ENCODE data around the gene ALDH1A3.

Gene ALDH1A3

DNA sequence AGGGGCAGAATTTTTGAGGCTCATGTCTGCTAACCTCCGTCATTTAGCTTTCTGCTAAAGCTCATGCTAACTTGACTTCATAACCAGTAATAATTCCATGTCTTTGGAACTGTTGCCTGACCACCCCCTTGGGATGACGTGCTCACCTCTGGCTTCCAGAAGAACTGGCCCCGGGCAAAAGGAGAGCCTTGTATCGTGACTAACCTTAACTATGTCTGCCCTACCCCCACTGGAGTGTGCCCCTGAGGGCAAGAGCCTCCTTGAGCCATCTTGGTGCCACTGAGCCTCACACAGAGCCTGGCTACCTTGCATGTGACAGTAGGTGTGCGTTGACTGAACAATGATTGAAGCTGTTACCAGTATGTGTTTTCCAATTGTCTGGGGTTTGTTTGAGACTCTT is 44.3 kb downstream of the ALDH1A3 start (continued):
- TF ChIP-seq CREB5 (CRISPR knock-in tag; IDR thresholded peaks at IDR 0.05; ENCODE audit: low read depth) (no peak), OSR1 (CRISPR knock-in tag; IDR thresholded peaks at IDR 0.05) (no peak), ZNF565 (CRISPR knock-in tag; conservative IDR thresholded peaks at IDR 0.05; ENCODE audit: low read depth) (no peak), ZNF70 (CRISPR knock-in tag; IDR thresholded peaks at IDR 0.05) (no peak), ZFP30 (CRISPR knock-in tag; IDR thresholded peaks at IDR 0.05) (no peak)

DNA sequence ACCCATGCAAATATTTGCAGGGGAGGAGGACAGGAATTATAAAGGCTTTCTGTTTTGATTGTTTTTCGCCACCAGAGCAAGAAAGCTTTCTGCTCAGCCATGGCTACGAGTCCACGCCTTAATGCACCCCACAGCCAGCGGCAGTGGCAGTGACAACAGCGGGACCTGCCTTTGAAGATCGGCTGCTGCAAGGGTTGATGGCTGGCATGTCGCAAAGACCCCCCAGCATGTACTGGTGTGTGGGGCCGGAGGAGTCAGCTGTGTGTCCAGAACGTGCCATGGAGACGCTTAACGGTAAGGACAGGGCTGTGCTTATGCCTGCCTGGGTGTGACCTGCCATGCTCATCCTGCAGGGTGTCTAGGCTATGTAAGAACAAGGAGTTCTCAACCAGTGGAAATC is 44.8 kb downstream of the ALDH1A3 start:
- ATAC-seq = no peak
- TF ChIP-seq SNAI2 (CRISPR knock-in tag; IDR thresholded peaks at IDR 0.05) (no peak), POU6F1 (CRISPR knock-in tag; IDR thresholded peaks at IDR 0.05; ENCODE audit: borderline replicate concordance, low read depth) (no peak), OSR1 (CRISPR knock-in tag; IDR thresholded peaks at IDR 0.05) (no peak), ESRRG (CRISPR knock-in tag; IDR thresholded peaks at IDR 0.05) (no peak), ZFP30 (CRISPR knock-in tag; IDR thresholded peaks at IDR 0.05) (no peak), BACH2 (CRISPR knock-in tag; IDR thresholded peaks at IDR 0.05; ENCODE audit: borderline replicate concordance) (no peak), ZNF565 (CRISPR knock-in tag; conservative IDR thresholded peaks at IDR 0.05; ENCODE audit: low read depth) (no peak), ZNF8 (CRISPR knock-in tag; IDR thresholded peaks at IDR 0.05) (no peak)
- TF ChIP-seq, protein P1, sequence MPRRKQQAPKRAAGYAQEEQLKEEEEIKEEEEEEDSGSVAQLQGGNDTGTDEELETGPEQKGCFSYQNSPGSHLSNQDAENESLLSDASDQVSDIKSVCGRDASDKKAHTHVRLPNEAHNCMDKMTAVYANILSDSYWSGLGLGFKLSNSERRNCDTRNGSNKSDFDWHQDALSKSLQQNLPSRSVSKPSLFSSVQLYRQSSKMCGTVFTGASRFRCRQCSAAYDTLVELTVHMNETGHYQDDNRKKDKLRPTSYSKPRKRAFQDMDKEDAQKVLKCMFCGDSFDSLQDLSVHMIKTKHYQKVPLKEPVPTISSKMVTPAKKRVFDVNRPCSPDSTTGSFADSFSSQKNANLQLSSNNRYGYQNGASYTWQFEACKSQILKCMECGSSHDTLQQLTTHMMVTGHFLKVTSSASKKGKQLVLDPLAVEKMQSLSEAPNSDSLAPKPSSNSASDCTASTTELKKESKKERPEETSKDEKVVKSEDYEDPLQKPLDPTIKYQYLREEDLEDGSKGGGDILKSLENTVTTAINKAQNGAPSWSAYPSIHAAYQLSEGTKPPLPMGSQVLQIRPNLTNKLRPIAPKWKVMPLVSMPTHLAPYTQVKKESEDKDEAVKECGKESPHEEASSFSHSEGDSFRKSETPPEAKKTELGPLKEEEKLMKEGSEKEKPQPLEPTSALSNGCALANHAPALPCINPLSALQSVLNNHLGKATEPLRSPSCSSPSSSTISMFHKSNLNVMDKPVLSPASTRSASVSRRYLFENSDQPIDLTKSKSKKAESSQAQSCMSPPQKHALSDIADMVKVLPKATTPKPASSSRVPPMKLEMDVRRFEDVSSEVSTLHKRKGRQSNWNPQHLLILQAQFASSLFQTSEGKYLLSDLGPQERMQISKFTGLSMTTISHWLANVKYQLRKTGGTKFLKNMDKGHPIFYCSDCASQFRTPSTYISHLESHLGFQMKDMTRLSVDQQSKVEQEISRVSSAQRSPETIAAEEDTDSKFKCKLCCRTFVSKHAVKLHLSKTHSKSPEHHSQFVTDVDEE (CRISPR knock-in tag; IDR thresholded peaks at IDR 0.05) = no peak

DNA sequence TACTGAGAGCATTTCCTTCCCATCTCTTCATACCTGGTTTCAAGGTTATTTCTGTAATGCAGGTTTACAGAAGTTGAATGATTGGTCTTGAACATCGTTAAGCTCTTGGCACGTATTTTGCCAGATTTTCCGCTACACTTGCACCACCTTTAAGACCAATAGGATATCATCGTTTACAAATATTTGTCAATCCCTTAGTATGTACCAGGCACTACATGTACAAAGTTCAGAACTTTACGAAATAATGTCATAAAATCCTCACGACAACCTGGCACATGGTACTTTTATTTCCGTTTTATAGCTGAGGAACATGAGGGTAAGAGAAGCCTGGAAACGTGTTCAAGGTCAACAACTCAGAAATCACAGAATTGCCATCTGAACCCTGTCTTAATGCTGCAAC is 45.8 kb downstream of the ALDH1A3 start:
- no peak for ATAC-seq
- TF ChIP-seq ZFP3 (CRISPR knock-in tag; IDR thresholded peaks at IDR 0.05) (no peak), CSDC2 (CRISPR knock-in tag; IDR thresholded peaks at IDR 0.05) (no peak), TCF4 (CRISPR knock-in tag; IDR thresholded peaks at IDR 0.05; ENCODE audit: borderline replicate concordance) (no peak), OSR1 (CRISPR knock-in tag; IDR thresholded peaks at IDR 0.05) (no peak), GLIS3 (CRISPR knock-in tag; IDR thresholded peaks at IDR 0.05) (no peak), ZC3H10 (CRISPR knock-in tag; IDR thresholded peaks at IDR 0.05) (no peak), ISL1 (CRISPR knock-in tag; IDR thresholded peaks at IDR 0.05) (no peak), CREB5 (CRISPR knock-in tag; IDR thresholded peaks at IDR 0.05; ENCODE audit: low read depth) (no peak), ZNF8 (CRISPR knock-in tag; IDR thresholded peaks at IDR 0.05) (no peak), RARB (CRISPR knock-in tag; IDR thresholded peaks at IDR 0.05) (no peak), ESRRG (CRISPR knock-in tag; IDR thresholded peaks at IDR 0.05) (no peak), POU6F1 (CRISPR knock-in tag; IDR thresholded peaks at IDR 0.05; ENCODE audit: borderline replicate concordance, low read depth) (no peak), BACH2 (CRISPR knock-in tag; IDR thresholded peaks at IDR 0.05; ENCODE audit: borderline replicate concordance) (no peak)
- TF ChIP-seq, protein P1 (CRISPR knock-in tag; IDR thresholded peaks at IDR 0.05) = no peak
- TF ChIP-seq, protein P2, sequence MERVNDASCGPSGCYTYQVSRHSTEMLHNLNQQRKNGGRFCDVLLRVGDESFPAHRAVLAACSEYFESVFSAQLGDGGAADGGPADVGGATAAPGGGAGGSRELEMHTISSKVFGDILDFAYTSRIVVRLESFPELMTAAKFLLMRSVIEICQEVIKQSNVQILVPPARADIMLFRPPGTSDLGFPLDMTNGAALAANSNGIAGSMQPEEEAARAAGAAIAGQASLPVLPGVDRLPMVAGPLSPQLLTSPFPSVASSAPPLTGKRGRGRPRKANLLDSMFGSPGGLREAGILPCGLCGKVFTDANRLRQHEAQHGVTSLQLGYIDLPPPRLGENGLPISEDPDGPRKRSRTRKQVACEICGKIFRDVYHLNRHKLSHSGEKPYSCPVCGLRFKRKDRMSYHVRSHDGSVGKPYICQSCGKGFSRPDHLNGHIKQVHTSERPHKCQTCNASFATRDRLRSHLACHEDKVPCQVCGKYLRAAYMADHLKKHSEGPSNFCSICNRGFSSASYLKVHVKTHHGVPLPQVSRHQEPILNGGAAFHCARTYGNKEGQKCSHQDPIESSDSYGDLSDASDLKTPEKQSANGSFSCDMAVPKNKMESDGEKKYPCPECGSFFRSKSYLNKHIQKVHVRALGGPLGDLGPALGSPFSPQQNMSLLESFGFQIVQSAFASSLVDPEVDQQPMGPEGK (CRISPR knock-in tag; IDR thresholded peaks at IDR 0.05; ENCODE audit: borderline replicate concordance) = no peak
